ENCODE data around the gene TAS1R1. TPM values are rescaled to one million over a fixed set of nuclear protein-coding genes. Genes with fewer than 3 reads are reported as not detected.

Gene TAS1R1
- total and polyA plus RNA-seq, 9 of the 15 experiments (the other 6 are each of a cell fraction or from before 2014, with no cell fraction given) = 0.06 TPM; not detected in 8

DNA sequence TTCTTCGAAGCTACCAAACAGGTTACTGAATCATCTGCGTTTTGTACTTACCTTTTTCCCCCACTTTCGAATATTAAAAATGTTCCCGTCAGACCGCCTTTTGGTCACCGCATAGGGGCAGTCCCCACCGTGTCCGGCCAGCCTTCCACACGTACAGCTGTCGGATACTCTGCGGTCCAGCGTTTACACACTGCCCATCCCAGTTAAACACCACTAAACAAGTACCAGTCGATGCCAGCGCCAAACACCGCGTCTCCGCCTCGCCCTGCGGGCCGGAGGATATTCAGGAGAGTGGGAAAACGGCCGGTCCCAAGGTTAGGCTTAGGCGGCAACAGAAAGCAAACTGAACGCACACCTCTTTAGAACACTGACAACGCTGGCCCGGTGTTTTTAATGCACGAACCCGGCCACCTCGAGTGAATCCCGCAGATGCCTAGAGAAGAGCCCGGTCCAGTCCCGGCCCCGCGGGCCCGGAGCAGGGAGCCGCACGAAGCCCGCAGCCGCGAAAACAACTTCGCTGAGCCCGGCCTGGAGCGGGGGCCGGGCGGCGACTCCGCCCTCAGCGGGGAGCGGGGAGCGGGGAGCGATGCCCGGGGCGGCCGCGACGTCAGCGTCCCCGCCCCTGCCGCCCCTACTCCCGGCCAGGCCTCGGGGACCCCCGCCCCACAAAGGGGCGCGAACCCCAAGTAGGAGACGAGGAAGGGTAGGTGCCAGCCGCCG, 57.7 kb downstream of the TAS1R1 start (continued):
- TF ChIP-seq, protein P1, sequence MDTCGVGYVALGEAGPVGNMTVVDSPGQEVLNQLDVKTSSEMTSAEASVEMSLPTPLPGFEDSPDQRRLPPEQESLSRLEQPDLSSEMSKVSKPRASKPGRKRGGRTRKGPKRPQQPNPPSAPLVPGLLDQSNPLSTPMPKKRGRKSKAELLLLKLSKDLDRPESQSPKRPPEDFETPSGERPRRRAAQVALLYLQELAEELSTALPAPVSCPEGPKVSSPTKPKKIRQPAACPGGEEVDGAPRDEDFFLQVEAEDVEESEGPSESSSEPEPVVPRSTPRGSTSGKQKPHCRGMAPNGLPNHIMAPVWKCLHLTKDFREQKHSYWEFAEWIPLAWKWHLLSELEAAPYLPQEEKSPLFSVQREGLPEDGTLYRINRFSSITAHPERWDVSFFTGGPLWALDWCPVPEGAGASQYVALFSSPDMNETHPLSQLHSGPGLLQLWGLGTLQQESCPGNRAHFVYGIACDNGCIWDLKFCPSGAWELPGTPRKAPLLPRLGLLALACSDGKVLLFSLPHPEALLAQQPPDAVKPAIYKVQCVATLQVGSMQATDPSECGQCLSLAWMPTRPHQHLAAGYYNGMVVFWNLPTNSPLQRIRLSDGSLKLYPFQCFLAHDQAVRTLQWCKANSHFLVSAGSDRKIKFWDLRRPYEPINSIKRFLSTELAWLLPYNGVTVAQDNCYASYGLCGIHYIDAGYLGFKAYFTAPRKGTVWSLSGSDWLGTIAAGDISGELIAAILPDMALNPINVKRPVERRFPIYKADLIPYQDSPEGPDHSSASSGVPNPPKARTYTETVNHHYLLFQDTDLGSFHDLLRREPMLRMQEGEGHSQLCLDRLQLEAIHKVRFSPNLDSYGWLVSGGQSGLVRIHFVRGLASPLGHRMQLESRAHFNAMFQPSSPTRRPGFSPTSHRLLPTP (IDR thresholded peaks at IDR 0.05; ENCODE audit: borderline replicate concordance, extremely low read depth, insufficient read length) = no peak
- no peak for TF ChIP-seq NCOA6 (IDR thresholded peaks at IDR 0.05)
- peak; percentile 46 to 66; a peak in 2 of 4 replicates for TF ChIP-seq MLLT1 (IDR thresholded peaks at IDR 0.05)
- no peak for TF ChIP-seq MYNN (IDR thresholded peaks at IDR 0.05)
- TF ChIP-seq MYNN (CRISPR knock-in tag; IDR thresholded peaks at IDR 0.05) = no peak
- TF ChIP-seq, protein P2, sequence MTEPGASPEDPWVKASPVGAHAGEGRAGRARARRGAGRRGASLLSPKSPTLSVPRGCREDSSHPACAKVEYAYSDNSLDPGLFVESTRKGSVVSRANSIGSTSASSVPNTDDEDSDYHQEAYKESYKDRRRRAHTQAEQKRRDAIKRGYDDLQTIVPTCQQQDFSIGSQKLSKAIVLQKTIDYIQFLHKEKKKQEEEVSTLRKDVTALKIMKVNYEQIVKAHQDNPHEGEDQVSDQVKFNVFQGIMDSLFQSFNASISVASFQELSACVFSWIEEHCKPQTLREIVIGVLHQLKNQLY (CRISPR knock-in tag; conservative IDR thresholded peaks at IDR 0.05) = no peak
- TF ChIP-seq MIER1 (IDR thresholded peaks at IDR 0.05; ENCODE audit: low read depth) = peak; percentile 40; the same call in 1 of the 2 replicates
- TF ChIP-seq STAT5B (CRISPR knock-in tag; IDR thresholded peaks at IDR 0.05) = no peak
- no peak for TF ChIP-seq NEUROD1 (IDR thresholded peaks at IDR 0.05; ENCODE audit: borderline replicate concordance, low read depth, low read length, partially characterized antibody)
- TF ChIP-seq TAF15 (IDR thresholded peaks at IDR 0.05; ENCODE audit: low read depth, low read length) = no peak
- TF ChIP-seq ZNF280A (IDR thresholded peaks at IDR 0.05; ENCODE audit: low read depth, partially characterized antibody) = no peak
- no peak for TF ChIP-seq RNF219 (CRISPR knock-in tag; IDR thresholded peaks at IDR 0.05)
- TF ChIP-seq DIDO1 (tag; IDR thresholded peaks at IDR 0.05; ENCODE audit: low read depth) = no peak
- TF ChIP-seq ZNF644 (tag; IDR thresholded peaks at IDR 0.05; ENCODE audit: low read depth) = no peak
- TF ChIP-seq ZNF140 (CRISPR knock-in tag; IDR thresholded peaks at IDR 0.05) = no peak
- TF ChIP-seq ZNF586 (CRISPR knock-in tag; conservative IDR thresholded peaks at IDR 0.05) = no peak
- no peak for TF ChIP-seq LEF1 (IDR thresholded peaks at IDR 0.05)
